KOPT-K1 (cell line): ENCODE measurements around the gene PRKAG2.
"Not testable (repeated sequence)": the region's sequence is repeated elsewhere in the genome, so short reads cannot be mapped to it uniquely, and the experiment has no call there.

Experiments
- H3K27ac ChIP-seq: fragments of 200-600 bp; sonication (generic); 2 replicates; pipeline ENCODE4 v1.5.1; 2016; ENCODE audit warnings: antibody characterized with exemption, mild to moderate bottlenecking, low read depth, low read length; ENCODE audit not compliant: poor library complexity, severe bottlenecking
- H3K36me3 ChIP-seq: fragments of 200-600 bp; sonication (generic); 2 replicates; pipeline ENCODE4 v1.5.1; 2017; ENCODE audit warnings: antibody characterized with exemption, mild to moderate bottlenecking, low read length, moderate library complexity; ENCODE audit not compliant: insufficient read depth
- H3K9me3 ChIP-seq: fragments of 200-600 bp; sonication (generic); 2 replicates; pipeline ENCODE4 v1.5.1; 2017; ENCODE audit warnings: antibody characterized with exemption, low read length, mild to moderate bottlenecking; ENCODE audit not compliant: insufficient read depth, poor library complexity, severe bottlenecking

The PRKAG2 gene

GRCh38 chr7:151876899-151877777, at the start of gene PRKAG2:
Gene PRKAG2, minus strand, starts transcription at chr7:151877115. Its CDS starts 495 bp downstream, at chr7:151876620.
- Histone ChIP-seq H3K36me3 (no peaks in the 10 kb centered on the region), H3K27ac (no peak within 1 kb of the TSS), H3K9me3 (peaks cover 24% of the 10 kb centered on the region)

- Histone ChIP-seq H3K36me3 (no peaks in the 10 kb centered on the region), H3K27ac (no peak overlapping the region), H3K9me3 (no peaks in the 10 kb centered on the region)
These were observed 49.4 kb upstream of the PRKAG2 start for GRCh38 chr7:151926336-151926712.

GRCh38 chr7:151925446-151926335, 48.8 kb upstream of the PRKAG2 start:
- Histone ChIP-seq H3K9me3 (no peaks in the 10 kb centered on the region), H3K36me3 (no peaks in the 10 kb centered on the region), H3K27ac (no peak overlapping the region)

- Histone ChIP-seq H3K27ac (no peak overlapping the region), H3K36me3 (no peaks in the 10 kb centered on the region)
These were observed 47.6 kb upstream of the PRKAG2 start for GRCh38 chr7:151924508-151924907.

GRCh38 chr7:151924001-151924400, 47.1 kb upstream of the PRKAG2 start:
- Histone ChIP-seq H3K36me3 (no peaks in the 10 kb centered on the region), H3K27ac (no peak overlapping the region), H3K9me3 (no peaks in the 10 kb centered on the region)

More at GRCh38 chr7:151924508-151924907, 47.6 kb upstream of the PRKAG2 start:
- no peaks in the 10 kb centered on the region for H3K9me3 ChIP-seq

GRCh38 chr7:151923097-151923876, 46.4 kb upstream of the PRKAG2 start:
- Histone ChIP-seq H3K36me3 (no peaks in the 10 kb centered on the region), H3K27ac (no peak overlapping the region), H3K9me3 (no peaks in the 10 kb centered on the region)

GRCh38 chr7:151921451-151921850, 44.5 kb upstream of the PRKAG2 start:
- Histone ChIP-seq H3K36me3 (no peaks in the 10 kb centered on the region), H3K27ac (no peak overlapping the region), H3K9me3 (no peaks in the 10 kb centered on the region)

GRCh38 chr7:151920488-151920887, 43.6 kb upstream of the PRKAG2 start:
- Histone ChIP-seq H3K36me3 (no peaks in the 10 kb centered on the region), H3K27ac (no peak overlapping the region)

GRCh38 chr7:151919595-151919994, 42.7 kb upstream of the PRKAG2 start:
- Histone ChIP-seq H3K36me3 (no peaks in the 10 kb centered on the region), H3K27ac (no peak overlapping the region), H3K9me3 (peaks cover 9% of the 10 kb centered on the region)

More at GRCh38 chr7:151920488-151920887, 43.6 kb upstream of the PRKAG2 start:
- peaks cover under 1% of the 10 kb centered on the region for H3K9me3 ChIP-seq

- no peak overlapping the region for H3K27ac ChIP-seq
- no peaks in the 10 kb centered on the region for H3K36me3 ChIP-seq
- peaks cover 20% of the 10 kb centered on the region for H3K9me3 ChIP-seq
These were observed 41.6 kb upstream of the PRKAG2 start for GRCh38 chr7:151918510-151918843.

GRCh38 chr7:151917791-151918509, 41.0 kb upstream of the PRKAG2 start:
- H3K27ac ChIP-seq = no peak overlapping the region

GRCh38 chr7:151914051-151914450, 37.1 kb upstream of the PRKAG2 start:
- no peak overlapping the region for H3K27ac ChIP-seq
- peaks cover 21% of the 10 kb centered on the region for H3K9me3 ChIP-seq
- H3K36me3 ChIP-seq = no peaks in the 10 kb centered on the region

More at GRCh38 chr7:151917791-151918509, 41.0 kb upstream of the PRKAG2 start:
- no peaks in the 10 kb centered on the region for H3K36me3 ChIP-seq
- H3K9me3 ChIP-seq = peaks cover 21% of the 10 kb centered on the region

- H3K9me3 ChIP-seq = peaks cover 21% of the 10 kb centered on the region
- H3K27ac ChIP-seq, H3K36me3 ChIP-seq: not testable (repeated sequence)
These were observed 33.7 kb upstream of the PRKAG2 start for GRCh38 chr7:151910655-151911054.

- not testable (repeated sequence) for H3K27ac ChIP-seq, H3K36me3 ChIP-seq, H3K9me3 ChIP-seq
These were observed 30.2 kb upstream of the PRKAG2 start for GRCh38 chr7:151907115-151907514.
